Measurements from ENCODE around the gene NPHP4.

The NPHP4 gene

GRCh38 chr1:5992026-5992813 lies at the start of gene NPHP4:
Gene NPHP4 (minus strand): TSS chr1:5992425. CDS start chr1:5986289, 6,136 bp downstream.
- DNase-seq: peak; percentile 97

DNA sequence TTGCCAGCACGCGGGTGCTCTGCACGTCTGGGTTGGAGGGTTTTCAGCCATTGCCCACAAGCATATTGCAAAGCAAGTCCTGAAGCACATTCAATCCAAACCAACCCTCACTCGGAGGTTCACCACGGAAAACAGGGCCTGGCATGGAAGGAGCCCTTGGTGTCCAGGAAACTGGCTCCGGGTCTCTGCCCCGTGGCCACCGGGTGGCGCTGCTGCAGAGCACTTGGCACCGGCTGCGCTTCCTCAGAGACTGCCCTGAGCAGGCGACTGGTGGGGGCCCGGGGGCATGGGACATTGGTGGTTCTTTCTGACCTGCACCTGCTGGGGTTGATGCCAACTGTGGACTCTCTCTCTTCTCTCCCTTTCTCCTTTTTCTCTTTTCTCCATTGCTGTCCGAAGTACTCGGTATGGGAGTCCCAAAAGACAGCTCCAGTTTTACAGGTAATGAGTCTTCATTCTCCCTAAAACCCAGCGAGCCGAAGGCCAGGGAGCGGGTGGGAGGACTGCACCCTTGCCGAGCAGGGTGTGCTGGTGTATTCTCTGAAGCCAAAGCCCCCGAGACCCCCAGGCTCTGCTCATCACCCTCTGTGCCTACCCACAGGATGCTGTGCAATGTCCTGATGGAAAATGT lies 49.3 kb upstream of the NPHP4 start:
- DNase-seq: no peak

DNA sequence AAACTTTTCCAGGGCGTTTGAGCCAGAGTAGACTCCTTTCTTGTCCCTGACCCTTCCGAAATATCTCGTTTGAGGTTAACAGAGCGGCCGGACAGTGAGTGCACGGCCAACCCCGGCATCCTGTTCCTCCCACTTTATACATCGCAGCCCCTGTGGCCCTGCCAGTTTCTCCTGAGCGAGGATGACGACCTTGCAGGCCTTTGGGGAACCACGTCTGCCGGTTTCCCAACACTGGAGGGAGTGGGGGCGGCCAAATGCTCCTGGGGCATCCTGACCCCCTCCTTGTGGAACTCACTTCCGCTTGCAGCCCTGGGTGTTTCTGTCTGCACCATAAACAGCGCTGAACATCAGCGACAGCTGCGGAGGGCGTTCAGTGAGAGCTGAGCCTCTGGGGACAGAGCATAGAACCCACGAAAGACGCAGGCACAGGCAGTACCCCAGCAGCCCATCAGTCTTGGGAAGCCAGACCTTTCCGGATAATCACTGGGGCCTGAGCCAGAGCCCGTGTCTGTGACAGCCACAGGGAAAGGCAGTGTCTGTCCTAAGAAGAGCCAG lies 48.7 kb upstream of the NPHP4 start:
- DNase-seq: no peak

GRCh38 chr1:6040444-6040843 lies 48.2 kb upstream of the NPHP4 start:
- no peak for DNase-seq

DNA sequence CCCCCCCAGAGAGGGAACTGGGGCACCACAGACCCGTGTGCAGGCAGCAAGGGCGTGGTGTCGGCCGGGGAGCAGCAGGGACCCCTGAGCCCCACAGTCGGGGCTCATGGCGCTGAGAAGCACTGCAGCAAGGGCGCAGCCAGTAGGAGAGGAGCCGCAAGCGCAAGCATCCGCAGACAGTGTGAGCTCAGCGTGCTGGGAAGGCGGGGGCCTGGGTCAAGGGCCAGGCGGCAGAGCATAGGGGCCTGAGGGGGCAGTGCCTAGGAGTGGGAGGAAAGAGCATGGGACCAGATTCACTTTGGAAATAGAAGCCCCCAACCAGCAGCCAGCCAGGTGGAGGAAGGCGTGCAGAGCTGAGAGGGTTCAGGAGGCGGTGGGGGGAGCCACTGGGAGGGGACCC lies 46.8 kb upstream of the NPHP4 start:
- no peak for DNase-seq

DNA sequence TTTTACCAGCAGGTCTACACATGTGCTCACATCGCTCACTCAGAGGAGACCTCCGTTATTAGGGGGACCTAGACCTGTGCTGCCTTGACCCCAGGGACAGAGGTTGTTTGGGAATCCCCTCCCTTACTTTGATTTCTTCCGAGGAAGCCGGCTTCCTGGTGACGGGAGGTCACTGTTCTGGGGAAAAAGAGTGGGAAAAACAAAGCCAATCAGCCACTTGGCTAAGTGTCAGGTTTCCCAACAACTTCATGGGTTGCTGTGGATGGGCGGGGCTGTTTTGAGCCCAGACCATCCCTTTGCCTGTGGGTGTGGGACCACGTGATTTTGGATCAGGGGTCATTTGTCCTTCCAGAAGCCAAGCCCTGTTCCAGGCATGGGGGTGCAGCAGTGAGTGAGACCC lies 46.4 kb upstream of the NPHP4 start:
- DNase-seq: no peak

DNA sequence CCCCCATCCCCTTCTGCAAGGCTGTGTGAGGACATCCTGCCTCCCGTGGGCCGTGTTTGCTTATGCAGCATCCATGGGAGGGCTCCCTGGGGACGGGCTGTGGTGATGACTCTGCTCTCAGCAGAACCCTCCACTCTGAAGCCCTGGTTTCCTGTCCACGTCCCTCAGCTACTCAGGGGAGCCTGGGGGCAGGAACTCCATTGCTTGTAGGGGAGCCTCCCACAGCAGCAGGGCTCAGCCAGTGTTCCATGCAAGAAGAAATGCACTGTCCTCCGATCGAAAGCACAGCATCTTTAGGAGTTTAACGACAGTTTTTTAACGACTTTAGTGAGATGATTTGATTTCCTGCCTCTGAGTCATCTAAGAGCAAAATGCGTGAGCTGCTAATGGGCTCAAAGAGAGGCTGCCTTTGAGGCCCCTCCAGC lies 45.1 kb upstream of the NPHP4 start:
- DNase-seq: no peak

DNA sequence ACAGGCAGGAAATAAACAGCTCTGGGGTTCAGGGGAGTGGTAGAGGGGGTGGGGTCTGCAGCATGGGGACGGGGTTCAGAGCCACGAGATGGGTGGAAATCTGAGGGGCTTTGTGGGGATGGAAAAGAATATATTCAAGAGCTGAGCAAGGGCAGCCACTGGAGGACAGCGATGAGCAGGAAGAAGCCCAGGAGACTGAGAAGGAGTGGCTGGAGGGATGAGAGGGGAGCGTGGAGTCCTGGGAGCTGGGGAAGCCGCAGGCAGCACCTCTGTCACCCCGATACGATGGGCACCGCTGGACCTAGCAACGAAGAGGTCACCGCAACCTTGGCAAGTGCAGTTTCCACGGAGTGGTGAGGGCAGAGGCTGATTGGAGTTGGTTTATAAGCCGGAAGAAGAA lies 43.5 kb upstream of the NPHP4 start:
- DNase-seq: no peak

DNA sequence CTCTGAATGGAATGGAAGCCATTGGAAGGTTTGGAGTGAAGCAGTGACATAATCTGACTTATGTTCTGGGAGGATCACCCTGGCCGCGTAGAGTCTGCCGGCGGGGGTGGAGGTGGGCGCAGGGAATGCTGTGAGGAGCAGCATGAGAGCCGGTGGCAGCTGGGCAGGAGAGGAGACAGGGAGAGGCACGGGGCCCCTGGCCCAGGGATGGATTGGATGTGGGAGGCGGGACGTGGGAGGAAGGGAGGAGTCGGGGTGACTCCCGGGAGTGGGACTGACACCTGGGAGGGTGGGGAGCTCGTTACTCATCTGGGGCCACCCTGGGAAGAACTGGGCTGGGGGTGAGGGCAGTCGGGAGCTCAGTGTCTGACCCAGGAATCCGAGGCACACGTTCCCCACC lies 43.1 kb upstream of the NPHP4 start:
- DNase-seq: no peak

GRCh38 chr1:6034750-6035096 lies 42.5 kb upstream of the NPHP4 start:
- DNase-seq: no peak

- DNase-seq: peak; percentile 18
Measured at GRCh38 chr1:6033986-6034749, 41.9 kb upstream of the NPHP4 start.

DNA sequence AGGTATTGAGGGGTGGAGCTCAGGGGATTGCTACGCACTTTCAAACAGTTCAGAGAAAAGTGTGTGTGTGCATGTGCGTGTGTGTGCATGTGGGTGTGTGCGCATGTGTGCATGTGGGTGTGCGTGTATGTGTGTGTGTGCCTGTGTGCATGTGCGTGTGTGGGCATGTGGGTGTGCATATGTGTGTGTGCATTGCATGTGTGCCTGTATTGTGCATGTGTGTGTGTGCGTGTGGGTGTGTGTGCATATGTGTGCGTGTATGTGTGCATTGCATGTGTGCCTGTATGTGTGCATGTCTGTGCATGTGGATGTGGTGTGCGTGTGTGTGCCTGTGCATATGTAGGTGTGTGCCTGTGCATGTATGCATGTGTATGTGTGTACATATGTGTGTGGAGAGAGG lies 40.9 kb upstream of the NPHP4 start:
- DNase-seq: no peak

GRCh38 chr1:6030547-6031261 lies 38.5 kb upstream of the NPHP4 start:
- no peak for DNase-seq

DNA sequence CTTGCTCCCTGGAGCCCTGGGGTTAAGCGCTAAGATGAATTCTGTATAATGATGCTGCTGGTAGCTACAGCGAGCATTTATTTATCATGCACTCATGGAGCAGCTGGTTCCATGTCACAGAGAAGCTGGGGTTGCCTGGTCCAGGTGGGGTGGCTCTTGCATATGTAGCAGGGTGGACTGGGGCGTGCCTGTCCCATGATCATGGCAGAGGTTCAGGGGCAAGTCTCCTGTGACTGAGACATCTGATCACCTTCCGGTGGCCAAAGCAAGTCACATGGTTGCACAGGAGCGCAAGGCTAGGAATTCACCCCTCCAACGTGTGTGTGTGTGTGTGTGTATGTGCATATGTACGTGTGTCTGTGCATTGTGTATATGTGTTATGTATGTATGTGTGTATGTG lies 37.9 kb upstream of the NPHP4 start:
- no peak for DNase-seq

DNA sequence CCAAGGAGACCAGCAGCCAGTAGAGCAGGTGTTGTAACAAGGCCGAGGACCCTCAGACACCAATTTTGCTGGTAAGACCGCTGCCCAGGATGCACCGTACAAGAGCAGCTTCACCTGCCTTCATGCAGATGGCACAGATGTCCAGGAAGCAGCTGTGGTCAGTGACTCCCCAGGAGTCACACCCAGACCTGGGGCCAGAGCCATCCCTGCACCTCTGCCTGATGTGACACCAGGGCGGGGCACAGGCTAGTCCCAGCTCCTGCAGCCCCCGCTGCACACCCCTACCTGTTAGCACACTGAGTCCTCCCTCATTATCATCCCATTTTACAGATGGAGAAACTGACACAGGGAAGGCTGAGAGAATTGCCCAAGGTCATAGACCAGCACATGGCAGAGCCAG lies 37.1 kb upstream of the NPHP4 start:
- DNase-seq: no peak

- no peak for DNase-seq
Measured at GRCh38 chr1:6028042-6028850, 36.0 kb upstream of the NPHP4 start.

DNA sequence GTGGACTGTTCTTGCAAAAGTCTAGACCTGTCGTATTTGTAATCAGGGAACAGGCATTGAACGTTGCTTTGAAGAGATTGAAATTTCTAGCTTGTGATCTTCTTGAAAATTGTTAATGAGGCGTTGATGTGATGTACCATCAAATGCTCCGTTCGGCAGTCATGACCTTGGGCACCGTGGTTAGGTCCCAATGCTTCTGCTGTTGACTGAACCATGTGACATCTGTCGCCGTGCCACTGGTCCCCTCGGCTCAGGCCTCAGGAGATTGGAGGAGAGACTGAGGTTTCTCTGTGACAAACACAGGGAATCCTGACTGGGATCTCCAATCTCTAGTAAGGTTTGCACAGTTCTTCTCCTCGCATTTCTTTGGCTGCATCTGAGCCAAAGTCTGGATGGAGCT lies 35.4 kb upstream of the NPHP4 start:
- no peak for DNase-seq

- DNase-seq: peak; percentile 74
Measured at GRCh38 chr1:6026095-6026809, 34.0 kb upstream of the NPHP4 start.

- no peak for DNase-seq
Measured at GRCh38 chr1:6025269-6026094, 33.3 kb upstream of the NPHP4 start.

DNA sequence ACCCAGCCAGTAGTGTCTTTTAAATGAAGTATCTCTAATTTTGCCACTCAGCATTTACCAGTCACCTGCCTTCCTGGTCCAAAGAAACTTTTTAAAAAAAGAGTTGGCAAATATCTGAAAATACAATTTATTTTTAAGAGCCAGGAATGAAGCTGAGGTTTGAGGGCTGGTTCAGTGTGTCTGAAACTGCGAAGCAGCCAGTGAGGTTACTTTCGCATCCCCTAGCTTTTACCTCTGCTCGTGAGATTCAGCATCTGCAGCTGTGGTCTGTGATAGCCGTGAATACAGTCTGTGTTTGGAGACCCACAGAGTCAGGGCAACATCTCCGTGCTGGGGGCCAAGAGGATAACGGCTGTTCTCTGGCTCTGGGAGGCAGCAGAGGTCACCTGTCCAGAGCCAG lies 32.2 kb upstream of the NPHP4 start:
- no peak for DNase-seq

DNA sequence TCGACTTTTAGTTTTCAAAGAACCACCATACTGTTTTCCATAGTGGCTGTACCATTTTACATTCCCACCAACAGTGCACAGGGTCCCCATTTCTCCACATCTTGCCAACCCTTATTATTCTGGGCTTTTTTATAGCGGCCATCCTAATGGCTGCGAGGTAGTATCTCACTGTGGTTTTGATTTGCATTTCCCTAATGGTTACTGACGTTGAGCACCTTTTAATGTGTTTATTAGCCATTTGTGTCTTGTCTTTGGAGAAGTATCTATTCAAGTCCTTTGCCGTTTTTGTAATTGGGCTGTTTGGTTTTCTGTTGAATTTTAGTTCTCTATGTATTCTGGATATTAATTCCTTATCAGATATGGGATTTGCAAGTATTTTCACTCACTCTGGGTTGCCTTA lies 31.1 kb upstream of the NPHP4 start:
- no peak for DNase-seq
